NB4 (cell line): ENCODE results near the gene NALCN.

ENCODE experiments used
- CTCF ChIP-seq: IDR thresholded peaks from one replicate; pipeline ENCODE4 v1.5.1; 2012; ENCODE audit warnings: low read depth, low read length
- MAX ChIP-seq: IDR thresholded peaks from 2 replicates; pipeline ENCODE4 v1.6.1; 2011; ENCODE audit warnings: low read depth, low read length
- MYC ChIP-seq: IDR thresholded peaks from 2 replicates; pipeline ENCODE4 v1.6.1; 2011; ENCODE audit warnings: low read depth, low read length
- POLR2A ChIP-seq: IDR thresholded peaks from 2 replicates; pipeline ENCODE4 v1.6.1; 2011; ENCODE audit warnings: mild to moderate bottlenecking; ENCODE audit not compliant: insufficient read length; ENCODE audit errors: extremely low read depth

GRCh38 chr13:101016475-101016874 is 399.8 kb downstream of the NALCN start:
- TF ChIP-seq CTCF (no peak), POLR2A (no peak), MYC (no peak), MAX (no peak)
